SK-N-SH (cell line): Measurements from ENCODE around the gene OGG1. TPM values are rescaled to one million over a fixed set of nuclear protein-coding genes. Genes with fewer than 3 reads are reported as not detected.
A peak's percentile ranks its signal among the peaks of the same experiment; 100 is the strongest.

Source experiments
- CHD2 ChIP-seq: fragments of 150-350 bp; IDR thresholded peaks from 2 replicates; pipeline ENCODE4 v1.6.1; 2018; ENCODE audit warnings: low read length; ENCODE audit not compliant: partially characterized antibody
- EP300 ChIP-seq, 2 experiments: IDR thresholded peaks; 2 replicates each; pipeline versions ENCODE4 v1.4.0 to v1.6.1; 2012; ENCODE audit warnings: borderline replicate concordance in 1 of 2, low read depth in 1 of 2, low read length in 1 of 2
- EZH2phosphoT487 ChIP-seq: fragments of 200-600 bp; sonication (generic); IDR thresholded peaks from 2 replicates; pipeline ENCODE4 v1.6.1; 2017; ENCODE audit warnings: low read depth, mixed run types, mild to moderate bottlenecking, antibody characterized with exemption, moderate library complexity, borderline replicate concordance
- FOSL2 ChIP-seq: IDR thresholded peaks from 2 replicates; pipeline ENCODE4 v1.4.0; 2012; ENCODE audit warnings: low read depth, mild to moderate bottlenecking, moderate library complexity, borderline replicate concordance
- FOXJ3 ChIP-seq: sonication (generic); formaldehyde crosslinking; IDR thresholded peaks from 2 replicates; pipeline ENCODE4 v1.5.1; 2020; ENCODE audit warnings: mild to moderate bottlenecking, missing genetic modification reagents
- FOXM1 ChIP-seq: IDR thresholded peaks from 2 replicates; pipeline ENCODE4 v1.4.0; 2012; ENCODE audit warnings: low read depth, mild to moderate bottlenecking
- GABPA ChIP-seq: IDR thresholded peaks from 2 replicates; pipeline ENCODE4 v1.4.0; 2012; ENCODE audit warnings: low read depth, mild to moderate bottlenecking
- GATA2 ChIP-seq: sonication (generic); formaldehyde crosslinking; IDR thresholded peaks from 2 replicates; pipeline ENCODE4 v1.5.0; 2020; ENCODE audit warnings: mild to moderate bottlenecking, missing genetic modification reagents
- JUND ChIP-seq: IDR thresholded peaks from 2 replicates; pipeline ENCODE4 v1.4.0; 2012
- NFIC ChIP-seq: IDR thresholded peaks from 2 replicates; pipeline ENCODE4 v1.4.0; 2012; ENCODE audit warnings: borderline replicate concordance
- NRF1 ChIP-seq: IDR thresholded peaks from 2 replicates; pipeline ENCODE4 v1.6.1; 2012; ENCODE audit warnings: low read depth, mild to moderate bottlenecking, low read length
- RAD21 ChIP-seq: IDR thresholded peaks from 2 replicates; pipeline ENCODE4 v1.6.1; 2012; ENCODE audit warnings: mild to moderate bottlenecking, low read length
- RCOR1 ChIP-seq: fragments of 150-350 bp; IDR thresholded peaks from 2 replicates; pipeline ENCODE4 v1.6.1; 2017; ENCODE audit warnings: antibody characterized with exemption, low read length
- RFX5 ChIP-seq: IDR thresholded peaks from 2 replicates; pipeline ENCODE4 v1.6.1; 2012; ENCODE audit warnings: mild to moderate bottlenecking, improper control_type of control experiment, low read length
- RXRA ChIP-seq: IDR thresholded peaks from 2 replicates; pipeline ENCODE4 v1.4.0; 2012; ENCODE audit warnings: low read depth, mild to moderate bottlenecking, borderline replicate concordance
- SMC3 ChIP-seq: IDR thresholded peaks from 2 replicates; pipeline ENCODE4 v1.6.1; 2012; ENCODE audit warnings: low read depth, low read length, improper control_type of control experiment
- TAF1 ChIP-seq: IDR thresholded peaks from 2 replicates; pipeline ENCODE4 v1.6.1; 2012; ENCODE audit warnings: low read depth, mild to moderate bottlenecking, low read length, moderate library complexity, borderline replicate concordance
- TCF12 ChIP-seq: IDR thresholded peaks from 2 replicates; pipeline ENCODE4 v1.4.0; 2012
- TEAD4 ChIP-seq: IDR thresholded peaks from 2 replicates; pipeline ENCODE4 v1.4.0; 2012; ENCODE audit warnings: mild to moderate bottlenecking, borderline replicate concordance; ENCODE audit not compliant: insufficient read depth
- polyA plus RNA-seq, 3 experiments: library from polyadenylated mRNA; depleted of rRNA; stranded (reverse); fragments of >200 nt; gene quantifications; 2 replicates each; pipeline ENCODE4 v1.2.3, GENCODE V29; 2012
- TF ChIP-seq, protein P1 (sequence below): fragments of 150-350 bp; IDR thresholded peaks from 2 replicates; pipeline ENCODE4 v1.6.1; 2017; ENCODE audit warnings: antibody characterized with exemption, low read length, low read depth, borderline replicate concordance
- TF ChIP-seq, protein P2 (sequence below): IDR thresholded peaks from 2 replicates; pipeline ENCODE4 v1.4.0; 2012; ENCODE audit warnings: low read depth, borderline replicate concordance
- TF ChIP-seq, protein P3 (sequence below): IDR thresholded peaks from 2 replicates; pipeline ENCODE4 v1.4.0; 2012; ENCODE audit warnings: low read depth, borderline replicate concordance

Gene OGG1
- polyA plus RNA-seq, 1 of the 3 experiments (the other 2 are of a cell fraction), result 26.8 TPM

DNA sequence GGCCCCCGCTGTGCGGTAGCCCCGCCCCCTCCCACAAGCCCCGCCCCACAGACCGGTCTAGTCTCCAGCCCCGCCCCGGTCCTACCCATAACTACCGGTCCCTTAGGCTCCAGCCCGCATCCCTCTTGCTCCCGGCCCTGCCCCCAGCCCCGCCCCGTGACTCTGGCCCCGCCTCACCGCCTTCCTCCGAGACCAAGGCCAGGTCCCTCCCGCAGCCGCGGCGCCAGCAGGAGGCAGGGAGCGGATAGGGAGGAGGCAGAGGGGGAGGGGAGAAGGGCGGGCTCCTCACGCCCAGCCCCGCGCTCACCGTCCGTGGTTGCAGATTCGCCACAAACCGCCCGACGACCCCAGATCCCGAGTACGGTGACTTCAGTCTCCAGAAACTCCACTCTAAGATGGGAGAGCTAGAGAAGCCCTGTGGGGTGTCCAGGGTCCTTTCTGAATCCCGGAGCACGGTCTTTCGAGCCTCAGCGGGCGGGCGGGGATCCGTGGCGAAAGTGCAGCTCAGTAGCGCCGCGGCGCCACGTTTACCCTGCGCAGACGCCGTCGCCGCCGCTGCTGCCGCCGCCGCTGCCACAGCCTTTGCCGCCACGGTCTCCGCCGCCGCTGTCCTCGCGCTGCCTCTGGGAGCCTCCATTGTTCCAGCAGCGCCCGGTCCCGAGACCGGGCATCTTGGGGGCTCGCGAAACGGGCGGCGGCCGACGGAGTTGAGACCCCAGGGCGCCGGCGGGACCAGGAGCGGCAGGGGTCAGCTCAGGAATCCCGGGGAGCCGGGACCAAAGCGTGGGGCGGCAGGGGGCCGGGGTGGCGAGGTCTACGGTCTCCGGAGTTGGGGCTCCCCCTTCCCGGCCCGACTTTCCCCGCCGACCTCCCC is 18.3 kb upstream of the OGG1 start, which contains the start of gene BRPF1 (continued):
- TF ChIP-seq SMC3 (no peak), GABPA (peak; percentile 29; the same call in 1 of the 2 replicates), FOXJ3 (no peak), RCOR1 (no peak), TEAD4 (no peak), RFX5 (no peak), FOXM1 (no peak), JUND (no peak), TCF12 (no peak), GATA2 (no peak), FOSL2 (no peak), EZH2phosphoT487 (no peak), CHD2 (peak; percentile 86), TAF1 (peak; percentile 56; the same call in 1 of the 2 replicates), NRF1 (no peak), RXRA (no peak), NFIC (no peak), EP300 (IDR thresholded peaks at IDR 0.05; ENCODE audit: borderline replicate concordance in 1 of 2, low read depth in 1 of 2, low read length in 1 of 2) (peak; percentile 83 to 87; a peak in 3 of 4 replicates), RAD21 (no peak)
- TF ChIP-seq, protein P1, sequence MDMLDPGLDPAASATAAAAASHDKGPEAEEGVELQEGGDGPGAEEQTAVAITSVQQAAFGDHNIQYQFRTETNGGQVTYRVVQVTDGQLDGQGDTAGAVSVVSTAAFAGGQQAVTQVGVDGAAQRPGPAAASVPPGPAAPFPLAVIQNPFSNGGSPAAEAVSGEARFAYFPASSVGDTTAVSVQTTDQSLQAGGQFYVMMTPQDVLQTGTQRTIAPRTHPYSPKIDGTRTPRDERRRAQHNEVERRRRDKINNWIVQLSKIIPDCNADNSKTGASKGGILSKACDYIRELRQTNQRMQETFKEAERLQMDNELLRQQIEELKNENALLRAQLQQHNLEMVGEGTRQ, result no peak
- TF ChIP-seq, protein P2, sequence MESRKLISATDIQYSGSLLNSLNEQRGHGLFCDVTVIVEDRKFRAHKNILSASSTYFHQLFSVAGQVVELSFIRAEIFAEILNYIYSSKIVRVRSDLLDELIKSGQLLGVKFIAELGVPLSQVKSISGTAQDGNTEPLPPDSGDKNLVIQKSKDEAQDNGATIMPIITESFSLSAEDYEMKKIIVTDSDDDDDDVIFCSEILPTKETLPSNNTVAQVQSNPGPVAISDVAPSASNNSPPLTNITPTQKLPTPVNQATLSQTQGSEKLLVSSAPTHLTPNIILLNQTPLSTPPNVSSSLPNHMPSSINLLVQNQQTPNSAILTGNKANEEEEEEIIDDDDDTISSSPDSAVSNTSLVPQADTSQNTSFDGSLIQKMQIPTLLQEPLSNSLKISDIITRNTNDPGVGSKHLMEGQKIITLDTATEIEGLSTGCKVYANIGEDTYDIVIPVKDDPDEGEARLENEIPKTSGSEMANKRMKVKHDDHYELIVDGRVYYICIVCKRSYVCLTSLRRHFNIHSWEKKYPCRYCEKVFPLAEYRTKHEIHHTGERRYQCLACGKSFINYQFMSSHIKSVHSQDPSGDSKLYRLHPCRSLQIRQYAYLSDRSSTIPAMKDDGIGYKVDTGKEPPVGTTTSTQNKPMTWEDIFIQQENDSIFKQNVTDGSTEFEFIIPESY, result no peak
- TF ChIP-seq, protein P3, sequence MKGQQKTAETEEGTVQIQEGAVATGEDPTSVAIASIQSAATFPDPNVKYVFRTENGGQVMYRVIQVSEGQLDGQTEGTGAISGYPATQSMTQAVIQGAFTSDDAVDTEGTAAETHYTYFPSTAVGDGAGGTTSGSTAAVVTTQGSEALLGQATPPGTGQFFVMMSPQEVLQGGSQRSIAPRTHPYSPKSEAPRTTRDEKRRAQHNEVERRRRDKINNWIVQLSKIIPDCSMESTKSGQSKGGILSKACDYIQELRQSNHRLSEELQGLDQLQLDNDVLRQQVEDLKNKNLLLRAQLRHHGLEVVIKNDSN, result no peak
